ENCODE measurements around the gene RAB13. TPM values are rescaled to one million over a fixed set of nuclear protein-coding genes. Genes with fewer than 3 reads are reported as not detected.
"Not testable (repeated sequence)": the region's sequence is repeated elsewhere in the genome, so short reads cannot be mapped to it uniquely, and the experiment has no call there.

Gene RAB13
- total RNA-seq: 37.0 TPM
- polyA plus RNA-seq: 192 TPM

GRCh38 chr1:153985941-153986761, at the start of gene RAB13:
Gene RAB13 (minus strand): TSS chr1:153986339. CDS start chr1:153986236, 103 bp downstream.
- Histone ChIP-seq H3K27ac (ENCODE audit: low read depth) (peak within 1 kb of the TSS; percentile 78), H3K36me3 (ENCODE audit: insufficient read depth) (no peaks in the 10 kb centered on the region), H3K4me3 (ENCODE audit: low read depth, low read length) (peak within 1 kb of the TSS; percentile 47), H3K4me1 (ENCODE audit: insufficient read depth) (no peaks in the 10 kb centered on the region)
- DNase-seq (ENCODE audit: extremely low spot score): peak; percentile 60
- 2% methylated on average over 30 of the region's 32 CpGs for WGBS

- H3K4me1 ChIP-seq (ENCODE audit: insufficient read depth); DNase-seq (ENCODE audit: extremely low spot score); H3K36me3 ChIP-seq (ENCODE audit: insufficient read depth); H3K4me3 ChIP-seq (ENCODE audit: low read depth, low read length); H3K27ac ChIP-seq (ENCODE audit: low read depth): not testable (repeated sequence)
- WGBS: 95% methylated on average over 1 of the region's 1 CpG
These were observed 47.6 kb upstream of the RAB13 start for GRCh38 chr1:154033697-154034096.

GRCh38 chr1:154019940-154020339, 33.8 kb upstream of the RAB13 start:
- no peak overlapping the region for H3K4me3 ChIP-seq (ENCODE audit: low read depth, low read length)
- WGBS: 82% methylated on average over 1 of the region's 1 CpG
- H3K4me1 ChIP-seq (ENCODE audit: insufficient read depth): no peaks in the 10 kb centered on the region
- no peak overlapping the region for H3K27ac ChIP-seq (ENCODE audit: low read depth)
- H3K36me3 ChIP-seq (ENCODE audit: insufficient read depth): no peaks in the 10 kb centered on the region
- no peak for DNase-seq (ENCODE audit: extremely low spot score)

GRCh38 chr1:154019269-154019668, 33.1 kb upstream of the RAB13 start:
- Histone ChIP-seq H3K27ac (ENCODE audit: low read depth) (no peak overlapping the region), H3K36me3 (ENCODE audit: insufficient read depth) (no peaks in the 10 kb centered on the region), H3K4me1 (ENCODE audit: insufficient read depth) (no peaks in the 10 kb centered on the region), H3K4me3 (ENCODE audit: low read depth, low read length) (no peak overlapping the region)
- no peak for DNase-seq (ENCODE audit: extremely low spot score)
- 69% methylated on average over 4 of the region's 4 CpGs for WGBS

- 77% methylated on average over 3 of the region's 3 CpGs for WGBS
These were observed 28.2 kb upstream of the RAB13 start for GRCh38 chr1:154014154-154014907.

GRCh38 chr1:154012543-154012942, 26.4 kb upstream of the RAB13 start:
- not testable (repeated sequence) for H3K27ac ChIP-seq (ENCODE audit: low read depth); H3K4me1 ChIP-seq (ENCODE audit: insufficient read depth); DNase-seq (ENCODE audit: extremely low spot score); H3K36me3 ChIP-seq (ENCODE audit: insufficient read depth); H3K4me3 ChIP-seq (ENCODE audit: low read depth, low read length)
- WGBS: 94% methylated on average over 14 of the region's 14 CpGs

More at GRCh38 chr1:154014154-154014907, 28.2 kb upstream of the RAB13 start:
- H3K4me1 ChIP-seq (ENCODE audit: insufficient read depth): no peaks in the 10 kb centered on the region
- H3K36me3 ChIP-seq (ENCODE audit: insufficient read depth): no peaks in the 10 kb centered on the region
- no peak for DNase-seq (ENCODE audit: extremely low spot score)
- no peak overlapping the region for H3K4me3 ChIP-seq (ENCODE audit: low read depth, low read length)
- no peak overlapping the region for H3K27ac ChIP-seq (ENCODE audit: low read depth)

- Histone ChIP-seq H3K4me1 (ENCODE audit: insufficient read depth) (no peaks in the 10 kb centered on the region), H3K4me3 (ENCODE audit: low read depth, low read length) (no peak overlapping the region), H3K36me3 (ENCODE audit: insufficient read depth) (no peaks in the 10 kb centered on the region), H3K27ac (ENCODE audit: low read depth) (no peak overlapping the region)
- no peak for DNase-seq (ENCODE audit: extremely low spot score)
- 74% methylated on average over 1 of the region's 1 CpG for WGBS
These were observed 26.0 kb upstream of the RAB13 start for GRCh38 chr1:154012129-154012528.

GRCh38 chr1:154006136-154006535, 20.0 kb upstream of the RAB13 start:
- no peaks in the 10 kb centered on the region for H3K36me3 ChIP-seq (ENCODE audit: insufficient read depth)
- no peak overlapping the region for H3K27ac ChIP-seq (ENCODE audit: low read depth)
- no peak for DNase-seq (ENCODE audit: extremely low spot score)
- H3K4me3 ChIP-seq (ENCODE audit: low read depth, low read length): no peak overlapping the region
- no peaks in the 10 kb centered on the region for H3K4me1 ChIP-seq (ENCODE audit: insufficient read depth)
- 94% methylated on average over 3 of the region's 3 CpGs for WGBS

- no peak overlapping the region for H3K4me3 ChIP-seq (ENCODE audit: low read depth, low read length)
- no peaks in the 10 kb centered on the region for H3K4me1 ChIP-seq (ENCODE audit: insufficient read depth)
- H3K27ac ChIP-seq (ENCODE audit: low read depth): no peak overlapping the region
- WGBS: 74% methylated on average over 4 of the region's 4 CpGs
- peaks cover 2% of the 10 kb centered on the region for H3K36me3 ChIP-seq (ENCODE audit: insufficient read depth)
- no peak for DNase-seq (ENCODE audit: extremely low spot score)
These were observed 14.3 kb upstream of the RAB13 start for GRCh38 chr1:154000420-154000819.

GRCh38 chr1:153996882-153997281, 10.7 kb upstream of the RAB13 start:
- WGBS: 96% methylated on average over 10 of the region's 10 CpGs
- H3K36me3 ChIP-seq (ENCODE audit: insufficient read depth); H3K27ac ChIP-seq (ENCODE audit: low read depth); DNase-seq (ENCODE audit: extremely low spot score); H3K4me3 ChIP-seq (ENCODE audit: low read depth, low read length); H3K4me1 ChIP-seq (ENCODE audit: insufficient read depth): not testable (repeated sequence)

GRCh38 chr1:153995640-153996039, 9.5 kb upstream of the RAB13 start:
- Histone ChIP-seq H3K36me3 (ENCODE audit: insufficient read depth) (peaks cover 4% of the 10 kb centered on the region), H3K4me3 (ENCODE audit: low read depth, low read length) (no peak overlapping the region), H3K4me1 (ENCODE audit: insufficient read depth) (peaks cover 2% of the 10 kb centered on the region), H3K27ac (ENCODE audit: low read depth) (no peak overlapping the region)
- DNase-seq (ENCODE audit: extremely low spot score): no peak
- 79% methylated on average over 11 of the region's 11 CpGs for WGBS

GRCh38 chr1:153995202-153995601, 9.1 kb upstream of the RAB13 start:
- WGBS: 43% methylated on average over 3 of the region's 3 CpGs
- DNase-seq (ENCODE audit: extremely low spot score): no peak

GRCh38 chr1:153991806-153992205, 5.7 kb upstream of the RAB13 start:
- H3K27ac ChIP-seq (ENCODE audit: low read depth): peak overlapping the region; percentile 23
- H3K4me3 ChIP-seq (ENCODE audit: low read depth, low read length): peak overlapping the region; percentile 84
- H3K36me3 ChIP-seq (ENCODE audit: insufficient read depth): peaks cover 4% of the 10 kb centered on the region
- WGBS: 91% methylated on average over 2 of the region's 2 CpGs
- DNase-seq (ENCODE audit: extremely low spot score): no peak
- H3K4me1 ChIP-seq (ENCODE audit: insufficient read depth): peaks cover 2% of the 10 kb centered on the region

More at GRCh38 chr1:153995202-153995601, 9.1 kb upstream of the RAB13 start:
- H3K27ac ChIP-seq (ENCODE audit: low read depth): no peak overlapping the region
- peaks cover 2% of the 10 kb centered on the region for H3K4me1 ChIP-seq (ENCODE audit: insufficient read depth)
- H3K36me3 ChIP-seq (ENCODE audit: insufficient read depth): peaks cover 4% of the 10 kb centered on the region
- no peak overlapping the region for H3K4me3 ChIP-seq (ENCODE audit: low read depth, low read length)

GRCh38 chr1:153991151-153991630, 5.1 kb upstream of the RAB13 start:
- H3K27ac ChIP-seq (ENCODE audit: low read depth): peak overlapping the region; percentile 97
- peaks cover 2% of the 10 kb centered on the region for H3K4me1 ChIP-seq (ENCODE audit: insufficient read depth)
- WGBS: 8% methylated on average over 9 of the region's 9 CpGs
- DNase-seq (ENCODE audit: extremely low spot score): no peak
- peak overlapping the region; percentile 84 for H3K4me3 ChIP-seq (ENCODE audit: low read depth, low read length)
- peaks cover 4% of the 10 kb centered on the region for H3K36me3 ChIP-seq (ENCODE audit: insufficient read depth)
